Spleen (tissue), 7 donors: Measurements from ENCODE around the gene CEP72.

Experiments
- CTCF ChIP-seq, 11 experiments: fragments of 200-600 bp in 7 of 11; fragments of 450-650 bp in 4 of 11; sonication (generic) in 4 of 11; IDR thresholded peaks in 8 of 11; conservative IDR thresholded peaks in 3 of 11; 1 replicate in 7 of 11; 2 replicates in 4 of 11; pipeline versions ENCODE4 v1.4.0 to v1.8.0; 2016 to 2021; ENCODE audit warnings: antibody characterized with exemption in 11 of 11, inconsistent platforms in 4 of 11, mild to moderate bottlenecking in 1 of 11
- POLR2A ChIP-seq, 3 donors: fragments of 450-650 bp; IDR thresholded peaks; one replicate each; pipeline ENCODE4 v1.5.1; 2017; ENCODE audit warnings: antibody characterized with exemption in 3 of 3, mild to moderate bottlenecking in 1 of 3
- donor health status: DM: no; HTN: no; CAD: no; lungs with moderate emphysema.
- donor health status: DM: no; HTN: no; CAD: no.
- donor health status: DM: no; HTN: no; CAD: no.

GRCh38 chr5:625516-625915 is 13.4 kb downstream of the CEP72 start:
- no peak for TF ChIP-seq CTCF (IDR thresholded peaks at IDR 0.05 in 8 of 11, conservative IDR thresholded peaks at IDR 0.05 in 3 of 11)
- TF ChIP-seq POLR2A (IDR thresholded peaks at IDR 0.05), result no peak
